HFF-Myc (cell line): ENCODE measurements around the gene RIN3.

ENCODE experiments used
- DNase-seq: peaks from one replicate; pipeline ENCODE4 v3.0.0-alpha.2; 2011; ENCODE audit warnings: low read depth; ENCODE audit errors: extremely low read depth
- H3K4me3 ChIP-seq: replicated peaks from 2 replicates; pipeline ENCODE4 v1.5.1; 2011; ENCODE audit warnings: low read depth, mild to moderate bottlenecking, control low read depth, low read length
- CTCF ChIP-seq: IDR thresholded peaks from 2 replicates; pipeline ENCODE4 v1.5.1; 2012; ENCODE audit warnings: mild to moderate bottlenecking, low read depth, low read length, control low read depth; ENCODE audit errors: missing control alignments

RIN3 gene

DNA sequence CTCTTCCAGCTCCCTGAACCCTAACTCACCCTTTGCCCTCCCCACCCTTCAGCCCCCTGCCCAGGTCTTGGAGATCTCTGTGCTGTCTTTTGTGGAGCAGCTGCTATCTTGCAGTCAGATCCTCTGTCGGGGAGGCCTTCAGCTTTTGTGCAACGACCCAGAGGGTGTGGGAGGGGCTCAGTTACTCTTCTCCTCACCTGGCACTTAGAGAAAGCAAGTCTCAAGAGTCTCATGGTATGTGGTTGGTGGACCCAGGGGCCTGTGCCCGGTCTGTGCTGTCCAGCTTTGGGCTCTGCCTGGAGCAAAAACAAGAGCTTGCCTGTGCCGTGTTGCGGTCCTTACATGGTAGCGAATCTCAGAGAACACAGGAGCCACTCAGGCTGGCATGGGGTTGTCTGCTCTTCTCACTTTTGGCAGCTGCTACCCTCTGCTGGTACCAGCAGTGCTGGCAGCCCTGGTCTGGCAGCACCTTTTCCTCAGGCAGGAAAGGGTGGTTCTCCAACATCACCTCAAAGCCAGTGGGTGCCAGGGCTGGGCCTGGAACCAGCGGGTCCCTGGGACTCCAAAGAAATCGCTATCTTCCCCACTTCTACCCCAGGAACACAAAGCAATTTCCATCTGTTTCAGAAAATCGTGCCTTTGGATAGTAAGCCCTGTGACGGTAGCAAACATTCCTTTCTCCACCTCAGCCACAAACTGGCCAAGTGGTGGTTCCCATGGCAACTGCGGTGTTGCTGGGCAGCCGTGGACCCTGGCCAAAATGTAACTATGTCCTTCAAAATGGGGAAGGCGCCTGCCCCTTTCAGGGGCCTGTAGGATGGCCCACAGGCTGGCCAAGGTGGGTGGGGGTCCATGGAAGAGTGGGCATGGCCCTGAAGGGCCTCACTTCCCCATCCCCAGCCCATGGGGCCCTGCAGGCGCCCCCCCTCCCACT lies 90.0 kb downstream of the RIN3 start:
- TF ChIP-seq CTCF = no peak
- no peak overlapping the region for H3K4me3 ChIP-seq
- DNase-seq = peak; percentile 42

DNA sequence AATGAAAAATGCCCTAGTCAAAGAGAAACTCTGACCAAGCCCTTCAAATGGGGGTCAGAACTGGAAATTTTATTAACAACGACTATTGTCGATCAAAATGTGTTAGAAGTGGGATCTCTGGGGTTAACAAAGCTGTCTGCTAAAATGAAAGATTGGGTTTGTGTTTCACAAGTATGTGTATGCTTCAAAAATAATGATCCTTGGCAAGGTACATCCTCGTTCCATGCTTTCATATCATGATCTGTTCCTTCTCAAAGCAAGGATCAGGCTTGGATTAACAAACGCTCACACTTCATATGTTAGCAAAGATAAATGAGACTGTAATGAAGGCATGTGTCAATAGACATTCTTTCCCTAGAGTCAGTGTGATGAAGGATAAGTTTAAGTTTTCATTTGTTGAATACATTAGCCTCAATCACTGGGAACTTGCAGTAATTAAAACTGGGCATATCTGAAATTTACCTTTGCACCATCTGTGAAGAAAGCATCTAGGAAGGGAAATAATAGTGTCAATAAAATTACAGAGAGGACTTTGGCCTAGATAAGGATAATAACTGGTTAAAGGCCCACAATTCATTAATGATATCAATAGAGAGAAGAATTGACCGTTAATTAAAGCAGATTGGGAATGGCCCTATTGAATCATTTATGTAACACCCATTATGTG lies 91.8 kb downstream of the RIN3 start:
- DNase-seq = no peak
- H3K4me3 ChIP-seq = no peak overlapping the region
- no peak for TF ChIP-seq CTCF

DNA sequence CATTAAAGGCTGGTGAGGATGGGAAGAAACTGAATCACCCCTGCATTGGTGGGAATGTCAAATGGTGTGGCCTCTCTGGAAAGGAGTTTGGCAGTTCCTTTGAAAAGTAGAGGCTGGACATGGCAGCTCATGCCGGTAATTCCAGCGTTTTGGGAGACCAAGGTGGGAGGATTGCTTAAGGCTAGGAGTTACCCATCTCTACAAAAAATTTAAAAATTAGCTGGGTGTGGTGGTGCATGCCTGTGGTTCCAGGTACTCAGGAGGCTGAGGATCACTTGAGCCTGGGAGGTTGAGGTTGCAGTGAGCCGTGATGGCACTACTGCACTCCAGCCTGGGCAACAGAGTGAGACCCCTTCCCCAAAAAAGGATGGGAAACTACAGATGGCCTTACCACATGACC lies 93.7 kb downstream of the RIN3 start:
- no peak for TF ChIP-seq CTCF
- no peak for DNase-seq

DNA sequence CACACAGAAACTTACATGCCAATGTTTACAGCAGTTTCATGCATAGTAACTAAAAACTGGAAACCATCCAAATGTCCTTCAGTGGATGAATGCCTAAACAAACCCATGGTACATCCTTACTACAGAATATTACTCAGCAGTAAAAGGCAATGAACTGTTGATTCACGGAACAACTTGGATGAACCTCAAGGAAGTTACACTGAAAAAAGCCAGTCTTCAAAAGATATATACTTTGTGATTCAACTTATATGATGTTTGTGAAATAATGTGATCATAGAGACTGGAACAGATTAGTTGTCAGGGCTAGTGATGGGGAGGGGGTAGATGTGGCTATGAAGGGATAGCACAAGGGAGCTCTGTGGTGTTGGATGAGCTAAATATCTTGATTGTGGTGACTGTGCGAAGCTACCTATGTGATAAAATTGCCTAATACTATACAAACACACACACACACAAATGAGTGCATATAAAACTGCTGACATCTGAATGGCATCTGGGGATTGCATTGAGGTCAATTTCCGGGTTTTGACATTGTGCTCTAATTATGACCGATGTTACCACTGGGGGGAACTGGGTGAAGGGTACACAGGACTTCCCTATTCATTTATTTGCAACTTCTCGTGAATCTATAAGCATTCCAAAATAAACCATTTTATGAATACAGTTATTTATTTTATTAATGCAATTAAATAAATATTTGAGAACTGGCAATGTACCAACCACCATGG lies 94.3 kb downstream of the RIN3 start:
- no peak for DNase-seq

More for the DNA sequence above, 93.7 kb downstream of the RIN3 start:
- no peak overlapping the region for H3K4me3 ChIP-seq

DNA sequence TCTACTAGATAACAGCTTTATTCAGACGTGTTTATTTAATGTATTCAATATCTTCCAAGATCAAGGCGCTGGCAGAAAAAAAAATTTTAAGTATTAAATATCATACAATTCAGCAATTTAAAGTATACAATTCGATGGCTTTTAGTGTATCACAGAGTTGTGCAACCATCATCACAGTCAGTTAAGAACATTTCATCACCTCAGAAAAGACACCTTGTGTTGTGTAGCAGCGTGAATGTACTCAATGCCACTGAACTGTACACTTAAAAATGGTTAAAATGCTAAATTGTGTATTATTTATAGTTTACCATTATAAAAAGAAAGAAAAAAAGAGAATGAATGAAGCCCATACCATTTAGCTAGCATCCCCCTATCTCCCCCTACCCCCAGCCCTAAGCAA lies 96.4 kb downstream of the RIN3 start:
- no peak overlapping the region for H3K4me3 ChIP-seq
- no peak for TF ChIP-seq CTCF
- DNase-seq = no peak

More for the DNA sequence above, 94.3 kb downstream of the RIN3 start:
- H3K4me3 ChIP-seq = no peak overlapping the region
- no peak for TF ChIP-seq CTCF

- no peak for DNase-seq
- no peak overlapping the region for H3K4me3 ChIP-seq
- TF ChIP-seq CTCF = no peak
Measured at GRCh38 chr14:92610849-92611271, 97.3 kb downstream of the RIN3 start.
